Epidermal melanocyte (primary cell): ENCODE results near the gene SAMHD1.
A peak's percentile ranks its signal among the peaks of the same experiment; 100 is the strongest.
"Not testable (repeated sequence)": the region's sequence is repeated elsewhere in the genome, so short reads cannot be mapped to it uniquely, and the experiment has no call there.

Experiments used
- DNase-seq: peaks from one replicate; pipeline ENCODE4 v3.0.0; 2011; ENCODE audit warnings: low spot score; ENCODE audit not compliant: insufficient read length

SAMHD1 gene

GRCh38 chr20:36956016-36956415 lies 4.5 kb upstream of the SAMHD1 start:
- DNase-seq = no peak

DNA sequence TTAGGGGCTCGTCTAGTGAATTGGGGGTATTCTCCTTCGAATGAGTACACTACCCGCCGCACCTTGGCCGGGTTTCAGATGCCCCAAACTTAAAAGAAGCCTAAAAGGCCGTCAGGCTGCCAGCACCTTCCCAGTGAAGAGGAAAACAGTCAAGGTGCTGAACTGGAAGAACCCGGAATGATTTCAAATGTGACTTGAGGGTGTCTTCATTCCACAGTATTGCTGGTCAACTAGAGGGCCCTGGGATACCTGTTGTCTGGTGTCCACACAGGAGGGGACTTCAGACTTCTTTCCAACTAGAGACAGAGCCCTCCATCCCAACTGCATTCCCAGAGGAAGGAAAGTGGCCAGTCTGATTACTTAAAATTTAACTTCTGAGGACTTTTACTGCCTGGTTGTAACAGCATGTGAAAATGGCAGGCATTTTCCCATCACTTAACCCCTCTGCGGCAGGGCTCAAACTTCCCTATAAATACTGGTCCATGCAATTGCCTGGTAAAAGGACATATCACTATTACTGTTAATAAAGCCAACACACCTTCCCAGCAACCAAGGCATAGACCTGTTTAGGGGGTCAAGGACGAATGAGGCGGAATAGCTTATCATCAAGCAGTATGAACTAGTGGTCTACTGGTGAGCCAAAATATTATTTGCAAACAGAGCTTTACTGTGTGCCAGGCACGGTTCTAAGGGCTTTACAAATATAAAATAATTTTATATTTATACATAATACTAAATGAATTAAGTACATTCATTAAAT lies 651 bp upstream of the SAMHD1 start:
- no peak for DNase-seq

GRCh38 chr20:36950414-36951197 lies 902 bp downstream of the SAMHD1 start:
- DNase-seq = peak; percentile 42

GRCh38 chr20:36941401-36941835 lies 10.1 kb downstream of the SAMHD1 start:
- DNase-seq = no peak

DNA sequence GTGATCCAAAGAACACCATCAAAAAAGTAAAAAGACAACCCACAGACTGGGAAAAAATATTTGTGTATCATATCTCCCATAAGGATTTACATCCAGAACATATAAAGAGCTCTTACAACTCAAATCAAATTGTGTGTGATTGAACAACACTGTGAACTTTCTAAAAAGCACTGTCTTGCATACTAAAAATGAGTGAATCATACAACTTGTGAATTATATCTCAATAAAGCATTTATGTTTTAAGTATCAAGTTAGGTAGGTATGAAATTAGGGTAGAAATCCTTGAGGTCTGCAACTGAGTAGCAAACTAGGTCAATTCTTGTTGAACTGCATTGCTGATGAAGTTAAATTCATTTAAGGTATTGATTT lies 14.1 kb downstream of the SAMHD1 start:
- DNase-seq = no peak

DNA sequence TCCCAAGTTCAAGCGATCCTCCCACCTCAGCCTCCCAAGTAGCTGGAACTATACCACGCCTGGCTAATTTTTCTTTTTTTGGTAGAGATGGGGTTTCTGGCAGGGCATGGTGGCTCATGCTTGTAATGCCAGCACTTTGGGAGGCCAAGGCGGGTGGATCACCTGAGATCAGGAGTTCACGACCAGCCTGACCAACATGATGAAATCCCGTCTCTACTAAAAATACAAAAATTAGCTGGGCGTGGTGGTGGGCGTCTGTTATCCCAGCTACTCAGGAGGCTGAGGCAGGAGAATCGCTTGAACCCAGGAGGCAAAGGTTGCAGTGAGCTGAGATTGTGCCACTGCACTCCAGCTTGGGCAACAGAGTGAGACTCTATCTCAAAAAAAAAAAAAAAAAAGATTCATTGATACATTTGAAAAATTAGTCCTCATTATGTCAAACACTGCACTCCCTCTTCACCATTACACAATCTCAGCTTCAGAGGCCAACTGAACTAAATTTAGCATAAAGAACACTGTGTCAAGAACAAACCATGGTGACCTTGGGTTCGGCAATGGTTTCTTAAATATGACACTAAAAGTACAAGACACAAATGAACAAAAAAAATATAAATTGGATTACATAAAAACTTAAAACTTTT lies 14.6 kb downstream of the SAMHD1 start:
- not testable (repeated sequence) for DNase-seq

DNA sequence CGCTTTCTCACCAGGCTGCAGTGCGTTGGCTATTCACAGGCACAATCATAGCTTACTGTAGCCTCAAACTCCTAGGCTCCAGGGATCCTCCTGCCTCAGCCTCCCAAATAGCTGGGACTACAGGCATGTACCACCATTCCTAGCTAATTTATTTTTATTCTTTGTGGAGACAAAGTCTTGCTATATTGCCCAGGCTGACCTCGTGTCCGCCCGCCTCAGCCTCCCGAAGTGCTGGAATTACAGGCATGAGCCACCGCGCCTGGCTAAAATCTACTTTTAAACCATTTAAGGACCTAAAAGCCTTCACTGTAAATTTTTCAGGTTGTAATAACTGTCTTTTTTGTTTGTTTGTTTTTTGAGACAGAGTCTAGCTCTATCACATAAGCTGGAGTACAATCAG lies 15.2 kb downstream of the SAMHD1 start:
- no peak for DNase-seq

GRCh38 chr20:36933571-36933970 lies 17.9 kb downstream of the SAMHD1 start:
- not testable (repeated sequence) for DNase-seq

- DNase-seq = no peak
Measured at GRCh38 chr20:36932476-36933426, 18.8 kb downstream of the SAMHD1 start.

GRCh38 chr20:36932067-36932466 lies 19.4 kb downstream of the SAMHD1 start:
- not testable (repeated sequence) for DNase-seq

DNA sequence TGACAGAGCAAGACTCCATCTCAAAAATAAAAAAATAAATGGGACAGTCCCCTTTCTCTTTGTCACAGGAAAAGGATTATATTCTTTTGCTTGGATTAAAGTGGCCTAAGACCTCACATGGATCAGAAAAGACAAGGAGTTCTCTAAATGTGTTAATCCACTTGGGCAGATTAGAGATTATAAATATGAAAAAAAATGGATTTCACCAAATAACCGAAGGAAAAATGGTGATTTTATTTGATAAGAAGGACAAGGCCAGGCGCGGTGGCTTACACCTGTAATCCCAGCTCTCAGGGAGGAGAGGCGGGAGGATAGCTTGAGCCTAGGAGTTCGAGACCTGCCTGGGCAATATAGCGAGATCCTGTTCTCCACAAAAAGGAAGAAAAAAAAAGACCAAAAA lies 21.8 kb downstream of the SAMHD1 start:
- no peak for DNase-seq

- DNase-seq = no peak
Measured at GRCh38 chr20:36929290-36929689, 22.2 kb downstream of the SAMHD1 start.

GRCh38 chr20:36927704-36928103 lies 23.8 kb downstream of the SAMHD1 start:
- DNase-seq = no peak

- no peak for DNase-seq
Measured at GRCh38 chr20:36926653-36927200, 24.8 kb downstream of the SAMHD1 start.

- DNase-seq = no peak
Measured at GRCh38 chr20:36925234-36925633, 26.3 kb downstream of the SAMHD1 start.

DNA sequence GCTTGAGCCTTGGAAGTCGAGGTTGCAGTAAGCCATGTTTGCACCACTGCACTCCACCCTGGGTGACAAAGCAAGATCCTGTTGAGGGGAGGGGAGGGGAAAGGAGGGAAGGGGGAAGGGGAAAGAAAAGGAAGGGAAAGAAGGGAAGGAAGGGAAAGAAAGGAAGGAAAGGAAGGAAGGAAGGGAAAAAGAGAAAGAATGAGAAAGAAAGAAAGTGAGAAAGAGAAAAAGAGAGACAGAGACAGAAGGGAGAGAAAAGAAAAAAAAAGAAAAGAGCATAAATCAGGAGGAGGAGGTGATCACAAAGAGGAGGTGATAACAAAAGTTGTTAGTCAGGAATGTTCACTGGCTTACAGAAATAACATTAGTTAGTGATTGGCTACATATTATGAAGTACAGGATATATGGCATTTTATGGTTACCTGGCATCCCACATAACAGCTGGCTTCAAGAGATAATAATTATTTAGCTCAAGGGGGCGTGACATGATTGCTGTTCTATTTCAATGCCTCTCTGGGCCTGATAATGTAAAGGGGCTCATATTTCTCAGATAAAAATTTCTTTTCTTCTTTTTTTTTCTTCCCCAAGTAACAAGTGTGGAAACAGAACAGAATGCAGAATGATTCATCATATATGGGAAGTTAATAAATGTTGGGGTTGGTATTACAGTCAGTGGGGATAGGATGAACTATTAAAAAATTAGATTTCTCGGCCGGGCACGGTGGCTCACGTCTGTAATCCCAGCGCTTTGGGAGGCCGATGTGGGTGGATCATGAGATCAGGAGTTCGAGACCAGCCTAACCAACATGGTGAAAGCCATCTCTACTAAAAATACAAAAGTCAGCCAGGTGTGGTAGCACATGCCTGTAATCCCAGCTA lies 27.1 kb downstream of the SAMHD1 start:
- DNase-seq = no peak

GRCh38 chr20:36920334-36920730 lies 31.2 kb downstream of the SAMHD1 start:
- no peak for DNase-seq

DNA sequence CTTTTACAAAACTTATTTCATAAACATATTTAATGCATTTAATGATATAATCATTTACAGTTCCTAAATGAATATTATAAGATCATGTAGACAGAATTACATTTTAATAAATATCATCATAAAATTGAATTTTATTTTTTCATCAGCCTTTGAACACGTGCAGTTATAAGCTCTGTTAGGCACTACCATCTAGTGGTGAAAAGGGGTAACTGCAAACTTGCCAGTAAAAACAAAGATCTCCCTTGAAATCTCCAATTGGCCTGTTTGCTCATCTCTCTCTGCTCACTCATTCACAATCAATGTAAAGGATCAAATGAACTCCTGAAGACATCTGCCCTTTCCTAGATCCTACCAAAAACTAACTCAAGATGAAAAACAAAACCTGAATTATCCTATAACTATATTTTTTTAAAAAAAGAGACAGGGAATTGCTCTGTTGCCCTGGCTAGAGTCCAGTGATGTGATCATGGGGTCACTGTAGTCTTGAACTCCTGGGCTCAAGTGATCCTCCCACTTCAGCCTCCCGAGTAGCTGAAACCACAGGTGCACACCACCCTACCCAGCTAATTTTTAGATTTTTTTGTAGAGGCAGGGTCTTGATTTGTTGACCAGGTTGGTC lies 31.7 kb downstream of the SAMHD1 start:
- DNase-seq = peak; percentile 71

DNA sequence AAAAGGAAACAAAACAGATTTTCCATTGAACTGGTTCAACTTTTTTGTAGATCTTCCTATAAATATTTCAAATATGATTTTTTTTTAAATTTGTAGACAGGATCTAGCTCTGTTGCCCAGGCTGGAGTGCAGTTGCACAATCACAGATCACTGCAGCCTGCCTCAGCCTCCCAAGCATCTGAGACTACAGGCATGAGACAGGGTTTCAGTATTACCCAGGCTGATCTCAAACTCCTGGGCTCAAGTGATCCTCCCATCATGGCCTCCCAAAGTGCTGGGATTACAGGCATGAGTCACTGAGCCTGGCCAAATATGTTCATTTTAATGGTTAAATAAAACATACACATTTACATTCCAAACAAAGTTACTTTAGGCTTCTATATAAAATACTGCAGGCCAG lies 33.6 kb downstream of the SAMHD1 start:
- no peak for DNase-seq
